SK-N-SH treated with all-trans-retinoic acid at 6 μM for 48 hours (cell line): ENCODE results near the gene GPR137B.
A peak's percentile ranks its signal among the peaks of the same experiment; 100 is the strongest.
"Not testable (repeated sequence)": the region's sequence is repeated elsewhere in the genome, so short reads cannot be mapped to it uniquely, and the experiment has no call there.

Experiments used
- ATAC-seq: fragments of 200-7000 bp; cut with Tn5 transposase; 3 replicates; pipeline ENCODE4 v1.9.1; 2020; ENCODE audit warnings: mild to moderate bottlenecking, moderate library complexity
- BACH2 ChIP-seq: fragments of 250-450 bp; sonication (Bioruptor Pico); IDR thresholded peaks from 2 replicates; pipeline ENCODE4 v1.9.0; 2021; ENCODE audit warnings: mild to moderate bottlenecking, borderline replicate concordance
- CREB5 ChIP-seq: fragments of 250-450 bp; sonication (Bioruptor Pico); IDR thresholded peaks from 2 replicates; pipeline ENCODE4 v1.5.1; 2020; ENCODE audit warnings: low read depth, mild to moderate bottlenecking, moderate library complexity
- CSDC2 ChIP-seq: fragments of 250-450 bp; sonication (Bioruptor Pico); IDR thresholded peaks from 2 replicates; pipeline ENCODE4 v1.5.0; 2020; ENCODE audit warnings: mild to moderate bottlenecking, moderate library complexity
- CSRNP3 ChIP-seq: fragments of 250-450 bp; sonication (Bioruptor Pico); IDR thresholded peaks from 2 replicates; pipeline ENCODE4 v1.5.1; 2021; ENCODE audit warnings: mild to moderate bottlenecking, moderate library complexity
- ESRRG ChIP-seq: fragments of 250-450 bp; sonication (Bioruptor Pico); IDR thresholded peaks from 2 replicates; pipeline ENCODE4 v1.6.1; 2021; ENCODE audit warnings: mild to moderate bottlenecking
- GLIS3 ChIP-seq: fragments of 250-450 bp; sonication (Bioruptor Pico); IDR thresholded peaks from 2 replicates; pipeline ENCODE4 v1.5.0; 2020; ENCODE audit warnings: mild to moderate bottlenecking, moderate library complexity
- ISL1 ChIP-seq: fragments of 250-450 bp; sonication (Bioruptor Pico); IDR thresholded peaks from 2 replicates; pipeline ENCODE4 v2.1.2; 2022; ENCODE audit warnings: mild to moderate bottlenecking, moderate library complexity
- OSR1 ChIP-seq: fragments of 250-450 bp; sonication (Bioruptor Pico); IDR thresholded peaks from 2 replicates; pipeline ENCODE4 v1.8.0; 2022; ENCODE audit warnings: moderate library complexity, mild to moderate bottlenecking, inconsistent platforms
- POU6F1 ChIP-seq: fragments of 250-450 bp; sonication (Bioruptor Pico); IDR thresholded peaks from 2 replicates; pipeline ENCODE4 v1.8.0; 2021; ENCODE audit warnings: low read depth, mild to moderate bottlenecking, moderate library complexity, borderline replicate concordance
- PPARA ChIP-seq: fragments of 250-450 bp; sonication (Bioruptor Pico); IDR thresholded peaks from 2 replicates; pipeline ENCODE4 v1.5.0; 2020; ENCODE audit warnings: mild to moderate bottlenecking, borderline replicate concordance
- RARB ChIP-seq: fragments of 250-450 bp; sonication (Bioruptor Pico); IDR thresholded peaks from 2 replicates; pipeline ENCODE4 v1.8.0; 2021; ENCODE audit warnings: mild to moderate bottlenecking, moderate library complexity
- SNAI2 ChIP-seq: fragments of 250-450 bp; sonication (Bioruptor Pico); IDR thresholded peaks from 2 replicates; pipeline ENCODE4 v1.5.0; 2020; ENCODE audit warnings: mild to moderate bottlenecking, moderate library complexity
- TOX ChIP-seq: fragments of 250-450 bp; sonication (Bioruptor Pico); IDR thresholded peaks from 2 replicates; pipeline ENCODE4 v1.8.0; 2021; ENCODE audit warnings: mild to moderate bottlenecking, moderate library complexity, borderline replicate concordance
- TSHZ2 ChIP-seq: fragments of 250-450 bp; sonication (Bioruptor Pico); IDR thresholded peaks from 2 replicates; pipeline ENCODE4 v1.5.0; 2020; ENCODE audit warnings: mild to moderate bottlenecking, moderate library complexity
- ZC3H10 ChIP-seq: fragments of 250-450 bp; sonication (Bioruptor Pico); IDR thresholded peaks from 2 replicates; pipeline ENCODE4 v1.5.1; 2021; ENCODE audit warnings: mild to moderate bottlenecking, moderate library complexity
- ZFP3 ChIP-seq: fragments of 250-450 bp; sonication (Bioruptor Pico); IDR thresholded peaks from 2 replicates; pipeline ENCODE4 v1.5.0; 2020; ENCODE audit warnings: mild to moderate bottlenecking, moderate library complexity
- ZNF565 ChIP-seq: fragments of 450-650 bp; formaldehyde crosslinking; conservative IDR thresholded peaks from 2 replicates; pipeline ENCODE4 v1.5.0; 2020; ENCODE audit warnings: low read depth, mild to moderate bottlenecking, moderate library complexity
- ZNF70 ChIP-seq: fragments of 450-650 bp; formaldehyde crosslinking; IDR thresholded peaks from 2 replicates; pipeline ENCODE4 v1.5.0; 2020; ENCODE audit warnings: mild to moderate bottlenecking, moderate library complexity
- ZNF8 ChIP-seq: fragments of 450-650 bp; formaldehyde crosslinking; IDR thresholded peaks from 2 replicates; pipeline ENCODE4 v1.5.0; 2020; ENCODE audit warnings: mild to moderate bottlenecking, moderate library complexity

Gene GPR137B

GRCh38 chr1:236142253-236143103, at the start of gene GPR137B:
GPR137B (plus strand) TSS chr1:236142539; CDS start chr1:236142623, 84 bp downstream.
- TF ChIP-seq ZFP3 (0 out of 2 replicates have a peak, but pooled peaks have one; percentile 10), BACH2 (no peak)
- peak; percentile 61 for ATAC-seq

GRCh38 chr1:236092899-236093298, 49.4 kb upstream of the GPR137B start:
- no peak for TF ChIP-seq TOX (CRISPR knock-in tag)
- no peak for ATAC-seq

GRCh38 chr1:236095705-236096520, 46.4 kb upstream of the GPR137B start:
- TF ChIP-seq RARB (CRISPR knock-in tag) (no peak), SNAI2 (CRISPR knock-in tag) (no peak), GLIS3 (no peak), POU6F1 (CRISPR knock-in tag) (no peak), ZC3H10 (CRISPR knock-in tag) (no peak), PPARA (CRISPR knock-in tag) (no peak), CSRNP3 (CRISPR knock-in tag) (no peak)
- ATAC-seq, result no peak

- not testable (repeated sequence) for ATAC-seq
Measured at GRCh38 chr1:236096660-236097482, 45.5 kb upstream of the GPR137B start.

- ATAC-seq, result no peak
Measured at GRCh38 chr1:236098267-236098666, 44.1 kb upstream of the GPR137B start.

More at GRCh38 chr1:236098267-236098666, 44.1 kb upstream of the GPR137B start:
- TF ChIP-seq TOX (CRISPR knock-in tag) (no peak), CSRNP3 (CRISPR knock-in tag) (no peak), CREB5 (CRISPR knock-in tag) (no peak), POU6F1 (CRISPR knock-in tag) (no peak), OSR1 (CRISPR knock-in tag) (no peak), ZNF8 (CRISPR knock-in tag) (no peak), ZNF565 (no peak), ZNF70 (no peak), ISL1 (CRISPR knock-in tag) (no peak), CSDC2 (CRISPR knock-in tag) (no peak), ZFP3 (no peak), RARB (CRISPR knock-in tag) (no peak), ESRRG (no peak), BACH2 (no peak), ZC3H10 (CRISPR knock-in tag) (no peak), TSHZ2 (CRISPR knock-in tag) (no peak)
